CD4-positive, alpha-beta T cell (primary cell): ENCODE data around the gene MRPL54. TPM values are rescaled to one million over a fixed set of nuclear protein-coding genes. Genes with fewer than 3 reads are reported as not detected.

Experiments used
- ATAC-seq: fragments of 200-7000 bp; cut with Tn5 transposase; one replicate; pipeline ENCODE4 v1.10.0; 2022; ENCODE audit warnings: mild to moderate bottlenecking; ENCODE audit not compliant: poor library complexity
- CTCF ChIA-PET: fragments of 350-600 bp; sonication (Branson Sonifier 250); formaldehyde crosslinking; loops from one replicate; lab custom pipeline; 2021; ENCODE audit warnings: antibody characterized with exemption, inconsistent platforms; lab: Charles Lee
- POLR2A ChIA-PET: fragments of 350-600 bp; sonication (Branson Sonifier 250); formaldehyde crosslinking; loops from one replicate; lab custom pipeline; 2021; ENCODE audit warnings: antibody characterized with exemption, inconsistent platforms; lab: Charles Lee
- DNase-seq, 14 experiments: peaks; one replicate each; pipeline ENCODE4 v3.0.0-alpha.2; 2013 to 2020; ENCODE audit warnings: mixed read lengths in 2 of 14
- H3K27ac ChIP-seq, 2 donors: one replicate each; pipeline versions ENCODE4 v1.5.1 to v1.7.0; 2013; ENCODE audit warnings: low read length in 2 of 2, low read depth in 1 of 2, mild to moderate bottlenecking in 1 of 2
- H3K27me3 ChIP-seq, 2 experiments: 1 replicate in 1 of 2; 2 replicates in 1 of 2; pipeline versions ENCODE4 v1.6.1 to v1.7.0; 2013; ENCODE audit warnings: low read length in 2 of 2, control low read depth in 1 of 2, mild to moderate bottlenecking in 1 of 2, moderate library complexity in 1 of 2; ENCODE audit not compliant: insufficient read depth in 2 of 2, control insufficient read depth in 1 of 2
- H3K36me3 ChIP-seq: one replicate; pipeline ENCODE4 v1.6.1; 2013; ENCODE audit warnings: low read length, control low read depth; ENCODE audit not compliant: insufficient read depth
- H3K4me1 ChIP-seq: one replicate; pipeline ENCODE4 v1.6.1; 2013; ENCODE audit warnings: low read length, control low read depth; ENCODE audit not compliant: insufficient read depth
- H3K4me3 ChIP-seq: one replicate; pipeline ENCODE4 v1.5.1; 2013; ENCODE audit warnings: mild to moderate bottlenecking, low read length, moderate library complexity
- H3K9me3 ChIP-seq, 2 experiments: 1 replicate in 1 of 2; 2 replicates in 1 of 2; pipeline versions ENCODE4 v1.6.1 to v1.7.0; 2013; ENCODE audit warnings: low read length in 2 of 2, mild to moderate bottlenecking in 2 of 2, control low read depth in 1 of 2, moderate library complexity in 1 of 2; ENCODE audit not compliant: control insufficient read depth in 1 of 2, insufficient read depth in 1 of 2
- H3K27ac Mint-ChIP-seq: one replicate; pipeline ENCODE4 v1.8.0; 2020; ENCODE audit warnings: mixed read lengths
- H3K27me3 Mint-ChIP-seq: one replicate; pipeline ENCODE4 v1.8.0; 2021; ENCODE audit warnings: mixed read lengths
- H3K36me3 Mint-ChIP-seq: one replicate; pipeline ENCODE4 v1.8.0; 2021; ENCODE audit warnings: low read depth, mixed read lengths
- H3K4me1 Mint-ChIP-seq: one replicate; pipeline ENCODE4 v1.8.0; 2021; ENCODE audit warnings: low read depth, mixed read lengths
- H3K4me3 Mint-ChIP-seq: one replicate; pipeline ENCODE4 v1.8.0; 2020; ENCODE audit warnings: mild to moderate bottlenecking, mixed read lengths
- H3K9me3 Mint-ChIP-seq: one replicate; pipeline ENCODE4 v1.8.0; 2020; ENCODE audit warnings: mixed read lengths
- CTCF ChIP-seq: fragments of 200-600 bp; IDR thresholded peaks from one replicate; pipeline ENCODE4 v1.8.0; 2022; ENCODE audit warnings: antibody characterized with exemption, mild to moderate bottlenecking
- intact Hi-C, 2 experiments: fragments of 100-400 bp; cut with DNase I in 1 of 2; cut with micrococcal nuclease in 1 of 2; formaldehyde crosslinking; loops; one replicate each; pipeline versions ENCODE4 v1.15.1 to v1.9.0; 2023 to 2025; cut with DNase I, micrococcal nuclease
- total RNA-seq, 174 experiments: library from RNA in 2 of 174; stranded (reverse) in 2 of 174; gene quantifications; one replicate each; pipeline ENCODE4 v1.2.3 and lab custom pipeline; 2021 to 2026

Gene MRPL54
- total RNA-seq, 2 experiments from 2014 or later, result 68.9 to 71.1 TPM

GRCh38 chr19:3740431-3740830 is 22.1 kb upstream of the MRPL54 start:
- no peak for TF ChIP-seq CTCF
- Histone ChIP-seq H3K36me3 (peaks cover 2% of the 10 kb centered on the region), H3K27me3 (no peaks in the 10 kb centered on the region), H3K4me1 (peaks cover 24% of the 10 kb centered on the region), H3K27ac (no peak overlapping the region), H3K9me3 (no peaks in the 10 kb centered on the region), H3K4me3 (no peak overlapping the region)
- intact Hi-C loops, result no loop called here
- no peak for ATAC-seq
- ChIA-PET CTCF (no interaction called here), POLR2A (interaction anchor here (0.6 to 1.9 kb wide), 4 partner anchors 19 to 75 kb away, joined by 3 to 27 read pairs (median 4); partner anchors contain the start of gene MRPL54)
- Mint-ChIP-seq H3K27me3 (no peaks in the 10 kb centered on the region), H3K9me3 (no peaks in the 10 kb centered on the region), H3K4me1 (peaks cover 20% of the 10 kb centered on the region), H3K4me3 (no peak overlapping the region), H3K36me3 (peaks cover 17% of the 10 kb centered on the region), H3K27ac (no peak overlapping the region)
- no peak for DNase-seq

- no peaks in the 10 kb centered on the region for H3K9me3 ChIP-seq
- Mint-ChIP-seq H3K36me3 (no peaks in the 10 kb centered on the region), H3K4me1 (peaks cover 14% of the 10 kb centered on the region), H3K4me3 (no peak overlapping the region), H3K27me3 (no peaks in the 10 kb centered on the region), H3K27ac (no peak overlapping the region), H3K9me3 (no peaks in the 10 kb centered on the region)
- intact Hi-C loops, result no loop called here
- H3K4me3 ChIP-seq, result no peak overlapping the region
- ChIA-PET CTCF (no interaction called here), POLR2A (no interaction called here)
- no peak overlapping the region for H3K27ac ChIP-seq
- H3K4me1 ChIP-seq, result peaks cover 20% of the 10 kb centered on the region
- H3K27me3 ChIP-seq, result no peaks in the 10 kb centered on the region
- no peak for TF ChIP-seq CTCF
- H3K36me3 ChIP-seq, result no peaks in the 10 kb centered on the region
- DNase-seq (no peak), ATAC-seq (no peak)
Measured at GRCh38 chr19:3743486-3743885, 19.0 kb upstream of the MRPL54 start.

GRCh38 chr19:3745363-3746045 is 17.0 kb upstream of the MRPL54 start:
- Mint-ChIP-seq H3K4me3 (no peak overlapping the region), H3K4me1 (no peaks in the 10 kb centered on the region), H3K9me3 (no peaks in the 10 kb centered on the region), H3K36me3 (peaks cover 12% of the 10 kb centered on the region), H3K27ac (no peak overlapping the region), H3K27me3 (no peaks in the 10 kb centered on the region)
- H3K4me3 ChIP-seq, result no peak overlapping the region
- H3K4me1 ChIP-seq, result peaks cover under 1% of the 10 kb centered on the region
- H3K27ac ChIP-seq, result no peak overlapping the region
- CTCF ChIA-PET, result no interaction called here
- ATAC-seq, result no peak
- TF ChIP-seq CTCF, result no peak
- no peaks in the 10 kb centered on the region for H3K27me3 ChIP-seq
- H3K36me3 ChIP-seq, result peaks cover 14% of the 10 kb centered on the region
- DNase-seq, result no peak
- POLR2A ChIA-PET, result no interaction called here
- intact Hi-C loops, result no loop called here
- peaks cover 0 to under 1% of the 10 kb centered on the region in 2 experiments for H3K9me3 ChIP-seq
